SU-DHL-6 (cell line): ENCODE results near the gene HSPA12B.

Experiments
- H2AFZ ChIP-seq: fragments of 200-600 bp; sonication (generic); 2 replicates; pipeline ENCODE4 v1.6.1; 2014; ENCODE audit warnings: low read depth, mild to moderate bottlenecking, moderate library complexity, mixed read lengths, antibody characterized with exemption, low read length; ENCODE audit not compliant: severe bottlenecking
- H3F3A ChIP-seq: fragments of 200-600 bp; shearing (Covaris generic); 2 replicates; pipeline ENCODE4 v1.6.0; 2016; ENCODE audit warnings: antibody characterized with exemption, mild to moderate bottlenecking; ENCODE audit not compliant: insufficient read depth
- H3K27ac ChIP-seq: fragments of 200-600 bp; sonication (generic); 2 replicates; pipeline ENCODE4 v1.5.1; 2016; ENCODE audit warnings: low read depth, mild to moderate bottlenecking, low read length, moderate library complexity, mixed read lengths
- H3K27me3 ChIP-seq: fragments of 200-600 bp; sonication (generic), shearing (Covaris generic); 2 replicates; pipeline ENCODE4 v1.6.0; 2014; ENCODE audit warnings: mild to moderate bottlenecking, low read length
- H3K36me3 ChIP-seq: fragments of 200-600 bp; sonication (generic); 2 replicates; pipeline ENCODE4 v1.6.1; 2014; ENCODE audit warnings: mild to moderate bottlenecking, low read length, mixed read lengths
- H3K4me2 ChIP-seq: fragments of 300-600, 200-600 bp; shearing (Covaris generic), sonication (generic); 2 replicates; pipeline ENCODE4 v1.6.0; 2014; ENCODE audit warnings: low read length, low read depth, mild to moderate bottlenecking; ENCODE audit not compliant: poor library complexity, severe bottlenecking
- H3K4me3 ChIP-seq: fragments of 200-600 bp; sonication (generic); 2 replicates; pipeline ENCODE4 v1.5.1; 2014; ENCODE audit warnings: antibody characterized with exemption, low read length, mild to moderate bottlenecking, mixed read lengths; ENCODE audit not compliant: insufficient read depth, poor library complexity, severe bottlenecking
- H3K79me2 ChIP-seq: fragments of 200-600 bp; sonication (generic); 2 replicates; pipeline ENCODE4 v1.6.1; 2014; ENCODE audit warnings: mild to moderate bottlenecking, low read length, moderate library complexity; ENCODE audit not compliant: insufficient read depth
- H3K9ac ChIP-seq: fragments of 200-600 bp; sonication (generic); 2 replicates; pipeline ENCODE4 v1.7.0; 2014; ENCODE audit warnings: mild to moderate bottlenecking, low read length
- H3K9me2 ChIP-seq: fragments of 200-600 bp; sonication (generic); replicated peaks from 2 replicates; pipeline ENCODE4 v1.6.1; 2014; ENCODE audit warnings: low read length; ENCODE audit not compliant: insufficient read depth
- H3K9me3 ChIP-seq: fragments of 200-600 bp; sonication (generic); 2 replicates; pipeline ENCODE4 v1.6.1; 2014; ENCODE audit warnings: low read length, mixed read lengths; ENCODE audit not compliant: insufficient read depth
- H4K20me1 ChIP-seq: fragments of 200-600 bp; sonication (generic); 2 replicates; pipeline ENCODE4 v1.6.1; 2014; ENCODE audit warnings: low read depth, mild to moderate bottlenecking, antibody characterized with exemption, low read length, moderate library complexity, mixed read lengths
- EZH2phosphoT487 ChIP-seq: fragments of 200-600 bp; sonication (generic), shearing (Covaris generic); conservative IDR thresholded peaks from 2 replicates; pipeline ENCODE4 v1.6.1; 2018; ENCODE audit warnings: mild to moderate bottlenecking, antibody characterized with exemption, low read length, moderate library complexity, mixed read lengths
- TF ChIP-seq, protein P1 (sequence below): fragments of 200-600 bp; sonication (generic); IDR thresholded peaks from one replicate; pipeline ENCODE4 v1.5.1; 2017; ENCODE audit warnings: antibody characterized with exemption, mild to moderate bottlenecking, low read length, moderate library complexity; ENCODE audit not compliant: insufficient read depth, poor library complexity, severe bottlenecking

The HSPA12B gene

DNA sequence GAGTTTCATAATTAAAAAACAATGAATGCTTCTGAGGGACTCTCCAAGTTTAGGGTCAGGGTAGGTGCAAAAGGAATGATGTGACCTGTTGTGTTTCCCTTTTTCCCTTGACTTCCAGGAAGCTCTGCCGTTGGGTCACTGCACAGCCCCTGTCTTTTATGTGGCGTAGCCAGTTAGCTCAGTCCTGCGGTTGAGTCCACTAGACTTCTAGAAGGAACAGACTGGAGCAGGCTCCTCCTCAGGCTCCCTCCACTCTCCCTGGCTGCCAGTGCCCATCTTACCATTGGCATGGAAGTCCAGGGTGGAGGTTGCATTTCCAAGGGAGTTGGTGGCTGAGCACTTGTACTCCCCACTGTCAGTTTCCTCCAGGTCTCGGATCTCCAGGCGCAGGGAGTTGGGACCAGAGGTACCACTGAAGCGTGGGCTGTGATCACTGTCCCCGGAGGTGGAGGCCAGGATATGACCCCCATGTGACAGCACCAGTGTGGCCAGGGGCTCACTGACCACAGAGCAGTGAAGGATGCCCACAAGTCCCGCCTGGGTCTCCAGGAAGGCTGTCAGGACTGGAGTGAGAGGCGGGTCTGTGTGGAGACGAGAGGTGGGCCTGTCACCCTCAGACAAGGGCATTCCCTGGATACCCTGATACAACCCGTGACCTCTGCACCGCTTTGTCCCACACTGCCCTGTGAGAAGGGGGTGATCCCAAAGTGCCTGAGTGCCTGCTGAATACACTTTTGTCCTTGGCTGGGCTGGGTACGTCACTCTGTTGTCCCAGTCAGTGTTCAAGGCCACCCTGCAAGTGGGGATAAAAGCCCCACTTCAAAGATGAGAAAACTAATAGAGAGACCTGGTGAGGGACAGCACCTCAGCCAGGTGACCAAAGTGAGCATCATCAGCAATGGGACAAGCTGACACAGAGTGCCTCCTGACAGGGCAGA is 31.2 kb upstream of the HSPA12B start:
- TF ChIP-seq EZH2phosphoT487 = no peak
- TF ChIP-seq, protein P1, sequence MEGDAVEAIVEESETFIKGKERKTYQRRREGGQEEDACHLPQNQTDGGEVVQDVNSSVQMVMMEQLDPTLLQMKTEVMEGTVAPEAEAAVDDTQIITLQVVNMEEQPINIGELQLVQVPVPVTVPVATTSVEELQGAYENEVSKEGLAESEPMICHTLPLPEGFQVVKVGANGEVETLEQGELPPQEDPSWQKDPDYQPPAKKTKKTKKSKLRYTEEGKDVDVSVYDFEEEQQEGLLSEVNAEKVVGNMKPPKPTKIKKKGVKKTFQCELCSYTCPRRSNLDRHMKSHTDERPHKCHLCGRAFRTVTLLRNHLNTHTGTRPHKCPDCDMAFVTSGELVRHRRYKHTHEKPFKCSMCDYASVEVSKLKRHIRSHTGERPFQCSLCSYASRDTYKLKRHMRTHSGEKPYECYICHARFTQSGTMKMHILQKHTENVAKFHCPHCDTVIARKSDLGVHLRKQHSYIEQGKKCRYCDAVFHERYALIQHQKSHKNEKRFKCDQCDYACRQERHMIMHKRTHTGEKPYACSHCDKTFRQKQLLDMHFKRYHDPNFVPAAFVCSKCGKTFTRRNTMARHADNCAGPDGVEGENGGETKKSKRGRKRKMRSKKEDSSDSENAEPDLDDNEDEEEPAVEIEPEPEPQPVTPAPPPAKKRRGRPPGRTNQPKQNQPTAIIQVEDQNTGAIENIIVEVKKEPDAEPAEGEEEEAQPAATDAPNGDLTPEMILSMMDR = no peak
- Histone ChIP-seq H4K20me1 (no peaks in the 10 kb centered on the region), H3K27ac (no peak overlapping the region), H3K79me2 (no peaks in the 10 kb centered on the region), H2AFZ (no peak overlapping the region), H3K9me3 (no peaks in the 10 kb centered on the region), H3K36me3 (no peaks in the 10 kb centered on the region), H3K9ac (no peak overlapping the region), H3K27me3 (no peaks in the 10 kb centered on the region), H3K4me3 (no peak overlapping the region), H3K9me2 (no peaks in the 10 kb centered on the region), H3K4me2 (no peak overlapping the region), H3F3A (no peaks in the 10 kb centered on the region)

DNA sequence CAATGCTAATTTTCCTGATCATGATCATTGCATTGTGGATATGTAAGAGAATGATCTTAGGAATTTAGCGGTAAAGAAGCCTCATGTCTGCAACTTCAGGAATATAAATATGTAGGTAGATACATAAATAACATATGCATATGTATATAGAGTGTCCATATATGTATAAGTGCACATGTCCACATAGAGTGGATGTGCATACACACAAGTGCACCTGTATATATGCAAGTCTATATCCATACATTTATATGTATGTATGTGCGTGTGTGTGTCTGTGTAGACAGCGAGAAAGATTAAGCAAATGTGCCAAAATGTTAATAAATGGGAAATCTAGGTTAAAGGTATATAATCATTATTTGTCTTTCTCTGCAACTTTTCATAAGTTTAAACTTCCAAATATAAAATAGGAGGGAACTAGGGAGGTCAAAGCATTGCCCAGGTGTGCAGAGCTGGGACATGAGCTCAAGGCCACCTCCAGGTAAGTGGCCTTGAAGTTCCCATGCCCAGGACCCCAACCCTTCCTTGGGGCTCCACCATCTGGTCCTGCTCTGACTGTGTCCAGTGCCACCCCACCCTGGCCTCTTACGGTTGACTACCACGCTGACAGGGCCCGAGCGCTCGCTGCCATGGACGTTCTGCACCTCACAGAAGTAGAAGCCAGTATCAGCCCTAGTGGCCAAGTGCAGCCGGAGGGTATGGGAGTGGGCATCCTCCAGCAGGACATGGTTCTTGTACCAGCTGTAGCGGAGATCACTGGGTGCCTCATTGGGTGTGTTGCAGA is 29.7 kb upstream of the HSPA12B start:
- Histone ChIP-seq H3K9me3 (no peaks in the 10 kb centered on the region), H3K9ac (no peak overlapping the region), H3K36me3 (no peaks in the 10 kb centered on the region), H3F3A (no peaks in the 10 kb centered on the region), H4K20me1 (no peaks in the 10 kb centered on the region), H3K79me2 (no peaks in the 10 kb centered on the region), H2AFZ (no peak overlapping the region), H3K27ac (no peak overlapping the region), H3K9me2 (no peaks in the 10 kb centered on the region), H3K4me2 (no peak overlapping the region), H3K27me3 (no peaks in the 10 kb centered on the region), H3K4me3 (no peak overlapping the region)
- TF ChIP-seq, protein P1 = no peak
- TF ChIP-seq EZH2phosphoT487 = no peak

DNA sequence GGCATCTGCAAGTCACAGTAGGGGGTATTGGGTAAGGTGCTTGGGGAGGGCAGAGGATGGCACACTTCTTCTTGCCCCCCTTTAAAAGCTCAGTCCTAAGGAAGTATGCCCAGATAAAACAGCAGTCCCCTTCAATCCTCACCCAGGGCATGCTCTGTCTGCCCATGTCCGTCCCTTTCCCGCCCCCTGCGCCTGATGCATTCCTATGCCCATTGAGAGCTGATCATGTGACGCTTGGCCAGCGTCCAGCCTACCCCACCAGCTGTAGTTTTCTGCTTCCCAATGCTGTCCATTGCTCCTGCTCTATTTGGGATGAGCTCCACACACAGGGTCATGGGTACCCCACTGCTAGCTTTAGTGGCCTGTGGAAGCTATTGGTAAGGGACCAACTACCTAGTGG is 28.4 kb upstream of the HSPA12B start:
- Histone ChIP-seq H2AFZ (no peak overlapping the region), H3K9ac (no peak overlapping the region), H3K9me2 (no peaks in the 10 kb centered on the region), H3K27me3 (no peaks in the 10 kb centered on the region), H4K20me1 (no peaks in the 10 kb centered on the region), H3K4me3 (no peak overlapping the region), H3K79me2 (no peaks in the 10 kb centered on the region), H3F3A (no peaks in the 10 kb centered on the region), H3K9me3 (no peaks in the 10 kb centered on the region), H3K4me2 (no peak overlapping the region), H3K27ac (no peak overlapping the region), H3K36me3 (no peaks in the 10 kb centered on the region)
- TF ChIP-seq EZH2phosphoT487 = no peak
- TF ChIP-seq, protein P1 = no peak
